GM23338 (cell line): ENCODE data around the gene NPAS3. TPM values are rescaled to one million over a fixed set of nuclear protein-coding genes. Genes with fewer than 3 reads are reported as not detected.

Experiments
- ATAC-seq: fragments of 200-7000 bp; cut with Tn5 transposase; 3 replicates; pipeline ENCODE4 v1.9.1; 2020
- DNase-seq: peaks from one replicate; pipeline ENCODE4 v3.0.0-alpha.2; 2015; ENCODE audit warnings: low spot score
- H2AFZ ChIP-seq: fragments of 200-600 bp; sonication (generic); 2 replicates; pipeline ENCODE4 v1.8.0; 2016; ENCODE audit warnings: antibody characterized with exemption, mild to moderate bottlenecking, moderate library complexity
- H3F3A ChIP-seq: fragments of 200-600 bp; sonication (generic); replicated peaks from 2 replicates; pipeline ENCODE4 v1.8.0; 2017; ENCODE audit warnings: antibody characterized with exemption, mixed run types, low read depth
- H3K27ac ChIP-seq: fragments of 200-600 bp; sonication (generic); 2 replicates; pipeline ENCODE4 v1.6.1; 2016; ENCODE audit warnings: low read depth
- H3K27me3 ChIP-seq: fragments of 200-600 bp; sonication (generic); 2 replicates; pipeline ENCODE4 v1.8.0; 2016; ENCODE audit warnings: mild to moderate bottlenecking, mixed run types, moderate library complexity; ENCODE audit not compliant: insufficient read depth
- H3K36me3 ChIP-seq: fragments of 200-600 bp; sonication (generic); 2 replicates; pipeline ENCODE4 v1.8.0; 2016; ENCODE audit warnings: mild to moderate bottlenecking; ENCODE audit not compliant: insufficient read depth
- H3K4me1 ChIP-seq: fragments of 200-600 bp; sonication (generic); 2 replicates; pipeline ENCODE4 v1.8.0; 2016; ENCODE audit warnings: mild to moderate bottlenecking, moderate library complexity; ENCODE audit not compliant: insufficient read depth
- H3K4me2 ChIP-seq: fragments of 200-600 bp; sonication (generic); 2 replicates; pipeline ENCODE4 v1.7.1; 2017; ENCODE audit warnings: mixed run types
- H3K4me3 ChIP-seq: fragments of 200-600 bp; sonication (generic); 2 replicates; pipeline ENCODE4 v1.6.1; 2016; ENCODE audit warnings: mixed run types
- H3K79me2 ChIP-seq: fragments of 200-600 bp; sonication (generic); replicated peaks from 2 replicates; pipeline ENCODE4 v1.8.0; 2017; ENCODE audit warnings: mild to moderate bottlenecking; ENCODE audit not compliant: insufficient read depth
- H3K9me2 ChIP-seq: fragments of 200-600 bp; sonication (generic); 2 replicates; pipeline ENCODE4 v1.8.0; 2017; ENCODE audit not compliant: insufficient read depth
- H4K20me1 ChIP-seq: fragments of 200-600 bp; sonication (generic); replicated peaks from 2 replicates; pipeline ENCODE4 v1.8.0; 2017; ENCODE audit warnings: mild to moderate bottlenecking; ENCODE audit not compliant: insufficient read depth
- H3K27ac Mint-ChIP-seq: 2 replicates; pipeline ENCODE4 v1.8.0; 2020; ENCODE audit warnings: inconsistent platforms, mild to moderate bottlenecking, moderate library complexity, mixed read lengths
- H3K27me3 Mint-ChIP-seq: 3 replicates; pipeline ENCODE4 v1.8.0; 2022; ENCODE audit warnings: low read depth, mild to moderate bottlenecking, moderate library complexity, mixed read lengths, inconsistent platforms; ENCODE audit not compliant: insufficient read depth, poor library complexity
- H3K36me3 Mint-ChIP-seq: 3 replicates; pipeline ENCODE4 v1.8.0; 2021; ENCODE audit warnings: low read depth, mild to moderate bottlenecking, inconsistent platforms, moderate library complexity, mixed read lengths
- H3K4me1 Mint-ChIP-seq: 3 replicates; pipeline ENCODE4 v1.8.0; 2020; ENCODE audit warnings: mild to moderate bottlenecking, inconsistent platforms, mixed read lengths
- H3K4me3 Mint-ChIP-seq: 3 replicates; pipeline ENCODE4 v1.8.0; 2021; ENCODE audit warnings: moderate library complexity, mild to moderate bottlenecking, inconsistent platforms, mixed read lengths
- H3K9me3 Mint-ChIP-seq: 3 replicates; pipeline ENCODE4 v1.8.0; 2020; ENCODE audit warnings: moderate library complexity, mild to moderate bottlenecking, inconsistent platforms, mixed read lengths
- EZH2 ChIP-seq: fragments of 200-600 bp; sonication (generic); IDR thresholded peaks from one replicate; pipeline ENCODE4 v1.8.0; 2017; ENCODE audit warnings: antibody characterized with exemption, mild to moderate bottlenecking, low read depth; ENCODE audit not compliant: unreplicated experiment
- EZH2phosphoT487 ChIP-seq: fragments of 200-600 bp; sonication (generic); IDR thresholded peaks from one replicate; pipeline ENCODE4 v1.8.1; 2018; ENCODE audit warnings: antibody characterized with exemption; ENCODE audit not compliant: unreplicated experiment
- JUNB ChIP-seq: IDR thresholded peaks from one replicate; pipeline ENCODE4 v1.6.1; 2016; ENCODE audit warnings: antibody characterized with exemption; ENCODE audit not compliant: unreplicated experiment
- NANOG ChIP-seq: IDR thresholded peaks from 2 replicates; pipeline ENCODE4 v1.6.1; 2016; ENCODE audit warnings: antibody characterized with exemption, borderline replicate concordance
- POLR2AphosphoS5 ChIP-seq: IDR thresholded peaks from 2 replicates; pipeline ENCODE4 v1.6.1; 2016; ENCODE audit warnings: antibody characterized with exemption, low read depth
- ZNF114 ChIP-seq: fragments of 250-450 bp; sonication (Bioruptor Pico); IDR thresholded peaks from 2 replicates; pipeline ENCODE4 v1.5.0; 2020; ENCODE audit warnings: mild to moderate bottlenecking, moderate library complexity
- ZNF331 ChIP-seq: fragments of 250-450 bp; sonication (Bioruptor Pico); IDR thresholded peaks from 2 replicates; pipeline ENCODE4 v1.5.0; 2020; ENCODE audit warnings: low read depth, mild to moderate bottlenecking, moderate library complexity
- polyA plus RNA-seq: library from polyadenylated mRNA; unstranded; fragments of >200 nt; fragmentation: Nextera tagmentation; extraction: Ambion mirVana; gene quantifications from 2 replicates; pipeline ENCODE4 v1.2.1, GENCODE V29; 2016
- total RNA-seq: library from RNA; depleted of rRNA; stranded (reverse); fragments of >200 nt; shearing (Covaris generic); gene quantifications from 2 replicates; pipeline ENCODE4 v1.2.3, GENCODE V29; 2014
- TF ChIP-seq, protein P1 (sequence below), 2 experiments: fragments of 200-600 bp in 1 of 2; sonication (generic) in 1 of 2; conservative IDR thresholded peaks; 2 replicates each; pipeline versions ENCODE4 v1.5.1 to v1.6.1; 2016 to 2017; ENCODE audit warnings: antibody characterized with exemption in 2 of 2, low read depth in 2 of 2, mild to moderate bottlenecking in 2 of 2, moderate library complexity in 1 of 2
- TF ChIP-seq, protein P2 (sequence below): fragments of 250-450 bp; sonication (Bioruptor Pico); IDR thresholded peaks from 2 replicates; pipeline ENCODE4 v1.5.0; 2020; ENCODE audit warnings: mild to moderate bottlenecking, moderate library complexity

Gene NPAS3
- total and polyA plus RNA-seq, 2 experiments from 2014 or later: 0.17 to 0.19 TPM

DNA sequence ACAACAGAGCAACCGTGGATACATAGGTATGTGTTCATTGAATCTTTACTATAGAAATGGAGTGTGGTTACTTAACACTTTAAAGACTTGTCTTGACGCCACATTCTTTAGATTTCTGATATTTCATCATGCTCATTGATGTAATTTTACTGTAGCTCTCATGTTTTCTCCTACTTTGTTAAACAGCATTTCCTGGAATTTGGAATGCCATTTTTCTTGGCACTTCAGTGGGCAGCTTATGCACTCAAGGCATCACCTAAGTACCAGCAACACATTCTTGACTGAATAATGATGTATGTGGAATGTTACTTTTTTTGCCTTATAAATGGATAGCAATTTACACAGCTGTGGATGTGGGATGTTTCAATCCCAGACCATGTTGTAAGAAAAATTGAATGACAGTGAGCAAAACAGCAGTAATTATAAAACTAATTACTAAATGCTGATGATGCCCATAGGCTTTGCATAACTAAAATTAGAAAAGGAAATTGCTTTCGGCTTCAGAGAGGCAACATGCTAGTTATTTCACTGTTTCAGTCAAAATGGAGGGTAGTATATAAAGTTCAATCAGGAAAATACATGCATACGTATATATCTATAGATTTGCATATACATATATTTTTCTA, 298.5 kb downstream of the NPAS3 start:
- H3K4me3 ChIP-seq: no peak overlapping the region
- no peak overlapping the region; the same call in 1 of the 2 replicates for H3K27ac ChIP-seq
- no peaks in the 10 kb centered on the region for H3K27me3 ChIP-seq
- H3K79me2 ChIP-seq: no peaks in the 10 kb centered on the region
- Mint-ChIP-seq H3K36me3 (no peaks in the 10 kb centered on the region), H3K9me3 (no peaks in the 10 kb centered on the region), H3K27ac (peak overlapping the region; percentile 83; the same call in 1 of the 2 replicates), H3K4me1 (peaks cover 10% of the 10 kb centered on the region), H3K27me3 (no peaks in the 10 kb centered on the region), H3K4me3 (no peak overlapping the region)
- TF ChIP-seq NANOG (no peak), EZH2phosphoT487 (no peak), POLR2AphosphoS5 (no peak), EZH2 (no peak), ZNF114 (no peak), JUNB (no peak), ZNF331 (no peak)
- TF ChIP-seq, protein P1, sequence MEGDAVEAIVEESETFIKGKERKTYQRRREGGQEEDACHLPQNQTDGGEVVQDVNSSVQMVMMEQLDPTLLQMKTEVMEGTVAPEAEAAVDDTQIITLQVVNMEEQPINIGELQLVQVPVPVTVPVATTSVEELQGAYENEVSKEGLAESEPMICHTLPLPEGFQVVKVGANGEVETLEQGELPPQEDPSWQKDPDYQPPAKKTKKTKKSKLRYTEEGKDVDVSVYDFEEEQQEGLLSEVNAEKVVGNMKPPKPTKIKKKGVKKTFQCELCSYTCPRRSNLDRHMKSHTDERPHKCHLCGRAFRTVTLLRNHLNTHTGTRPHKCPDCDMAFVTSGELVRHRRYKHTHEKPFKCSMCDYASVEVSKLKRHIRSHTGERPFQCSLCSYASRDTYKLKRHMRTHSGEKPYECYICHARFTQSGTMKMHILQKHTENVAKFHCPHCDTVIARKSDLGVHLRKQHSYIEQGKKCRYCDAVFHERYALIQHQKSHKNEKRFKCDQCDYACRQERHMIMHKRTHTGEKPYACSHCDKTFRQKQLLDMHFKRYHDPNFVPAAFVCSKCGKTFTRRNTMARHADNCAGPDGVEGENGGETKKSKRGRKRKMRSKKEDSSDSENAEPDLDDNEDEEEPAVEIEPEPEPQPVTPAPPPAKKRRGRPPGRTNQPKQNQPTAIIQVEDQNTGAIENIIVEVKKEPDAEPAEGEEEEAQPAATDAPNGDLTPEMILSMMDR (conservative IDR thresholded peaks at IDR 0.05; ENCODE audit: low read depth in 2 of 2): no peak
- TF ChIP-seq, protein P2, sequence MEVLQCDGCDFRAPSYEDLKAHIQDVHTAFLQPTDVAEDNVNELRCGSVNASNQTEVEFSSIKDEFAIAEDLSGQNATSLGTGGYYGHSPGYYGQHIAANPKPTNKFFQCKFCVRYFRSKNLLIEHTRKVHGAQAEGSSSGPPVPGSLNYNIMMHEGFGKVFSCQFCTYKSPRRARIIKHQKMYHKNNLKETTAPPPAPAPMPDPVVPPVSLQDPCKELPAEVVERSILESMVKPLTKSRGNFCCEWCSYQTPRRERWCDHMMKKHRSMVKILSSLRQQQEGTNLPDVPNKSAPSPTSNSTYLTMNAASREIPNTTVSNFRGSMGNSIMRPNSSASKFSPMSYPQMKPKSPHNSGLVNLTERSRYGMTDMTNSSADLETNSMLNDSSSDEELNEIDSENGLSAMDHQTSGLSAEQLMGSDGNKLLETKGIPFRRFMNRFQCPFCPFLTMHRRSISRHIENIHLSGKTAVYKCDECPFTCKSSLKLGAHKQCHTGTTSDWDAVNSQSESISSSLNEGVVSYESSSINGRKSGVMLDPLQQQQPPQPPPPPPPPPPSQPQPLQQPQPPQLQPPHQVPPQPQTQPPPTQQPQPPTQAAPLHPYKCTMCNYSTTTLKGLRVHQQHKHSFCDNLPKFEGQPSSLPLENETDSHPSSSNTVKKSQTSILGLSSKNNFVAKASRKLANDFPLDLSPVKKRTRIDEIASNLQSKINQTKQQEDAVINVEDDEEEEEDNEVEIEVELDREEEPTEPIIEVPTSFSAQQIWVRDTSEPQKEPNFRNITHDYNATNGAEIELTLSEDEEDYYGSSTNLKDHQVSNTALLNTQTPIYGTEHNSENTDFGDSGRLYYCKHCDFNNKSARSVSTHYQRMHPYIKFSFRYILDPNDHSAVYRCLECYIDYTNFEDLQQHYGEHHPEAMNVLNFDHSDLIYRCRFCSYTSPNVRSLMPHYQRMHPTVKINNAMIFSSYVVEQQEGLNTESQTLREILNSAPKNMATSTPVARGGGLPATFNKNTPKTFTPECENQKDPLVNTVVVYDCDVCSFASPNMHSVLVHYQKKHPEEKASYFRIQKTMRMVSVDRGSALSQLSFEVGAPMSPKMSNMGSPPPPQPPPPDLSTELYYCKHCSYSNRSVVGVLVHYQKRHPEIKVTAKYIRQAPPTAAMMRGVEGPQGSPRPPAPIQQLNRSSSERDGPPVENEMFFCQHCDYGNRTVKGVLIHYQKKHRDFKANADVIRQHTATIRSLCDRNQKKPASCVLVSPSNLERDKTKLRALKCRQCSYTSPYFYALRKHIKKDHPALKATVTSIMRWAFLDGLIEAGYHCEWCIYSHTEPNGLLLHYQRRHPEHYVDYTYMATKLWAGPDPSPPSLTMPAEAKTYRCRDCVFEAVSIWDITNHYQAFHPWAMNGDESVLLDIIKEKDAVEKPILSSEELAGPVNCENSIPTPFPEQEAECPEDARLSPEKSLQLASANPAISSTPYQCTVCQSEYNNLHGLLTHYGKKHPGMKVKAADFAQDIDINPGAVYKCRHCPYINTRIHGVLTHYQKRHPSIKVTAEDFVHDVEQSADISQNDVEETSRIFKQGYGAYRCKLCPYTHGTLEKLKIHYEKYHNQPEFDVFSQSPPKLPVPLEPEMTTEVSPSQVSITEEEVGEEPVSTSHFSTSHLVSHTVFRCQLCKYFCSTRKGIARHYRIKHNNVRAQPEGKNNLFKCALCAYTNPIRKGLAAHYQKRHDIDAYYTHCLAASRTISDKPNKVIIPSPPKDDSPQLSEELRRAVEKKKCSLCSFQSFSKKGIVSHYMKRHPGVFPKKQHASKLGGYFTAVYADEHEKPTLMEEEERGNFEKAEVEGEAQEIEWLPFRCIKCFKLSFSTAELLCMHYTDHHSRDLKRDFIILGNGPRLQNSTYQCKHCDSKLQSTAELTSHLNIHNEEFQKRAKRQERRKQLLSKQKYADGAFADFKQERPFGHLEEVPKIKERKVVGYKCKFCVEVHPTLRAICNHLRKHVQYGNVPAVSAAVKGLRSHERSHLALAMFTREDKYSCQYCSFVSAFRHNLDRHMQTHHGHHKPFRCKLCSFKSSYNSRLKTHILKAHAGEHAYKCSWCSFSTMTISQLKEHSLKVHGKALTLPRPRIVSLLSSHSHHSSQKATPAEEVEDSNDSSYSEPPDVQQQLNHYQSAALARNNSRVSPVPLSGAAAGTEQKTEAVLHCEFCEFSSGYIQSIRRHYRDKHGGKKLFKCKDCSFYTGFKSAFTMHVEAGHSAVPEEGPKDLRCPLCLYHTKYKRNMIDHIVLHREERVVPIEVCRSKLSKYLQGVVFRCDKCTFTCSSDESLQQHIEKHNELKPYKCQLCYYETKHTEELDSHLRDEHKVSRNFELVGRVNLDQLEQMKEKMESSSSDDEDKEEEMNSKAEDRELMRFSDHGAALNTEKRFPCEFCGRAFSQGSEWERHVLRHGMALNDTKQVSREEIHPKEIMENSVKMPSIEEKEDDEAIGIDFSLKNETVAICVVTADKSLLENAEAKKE (CRISPR knock-in tag): no peak
- H2AFZ ChIP-seq: no peak overlapping the region
- H3F3A ChIP-seq: no peaks in the 10 kb centered on the region
- DNase-seq (peak; percentile 51), ATAC-seq (no peak; the same call in 2 of the 3 replicates)
- H3K36me3 ChIP-seq: no peaks in the 10 kb centered on the region
- no peaks in the 10 kb centered on the region for H3K9me2 ChIP-seq
- no peaks in the 10 kb centered on the region for H4K20me1 ChIP-seq
- no peak overlapping the region for H3K4me2 ChIP-seq
- H3K4me1 ChIP-seq: peaks cover 4% of the 10 kb centered on the region
